ENCODE measurements around the gene ICAM1. TPM values are rescaled to one million over a fixed set of nuclear protein-coding genes. Genes with fewer than 3 reads are reported as not detected.
A peak's percentile ranks its signal among the peaks of the same experiment; 100 is the strongest.

ICAM1 gene
- total and polyA plus RNA-seq, 4 donors = 88.4 to 391 (median 185) TPM

- Histone ChIP-seq H3K4me1 (ENCODE audit: control insufficient read depth in 5 of 5, insufficient read depth in 5 of 5, low read length in 5 of 5) (peaks cover 0 to 51% (median 16%) of the 10 kb centered on the region in 5 donors), H3K36me3 (ENCODE audit: control insufficient read depth in 4 of 4, insufficient read depth in 4 of 4, low read length in 4 of 4) (peaks cover 0 to 34% (median 22%) of the 10 kb centered on the region in 4 donors), H3K27me3 (ENCODE audit: control insufficient read depth in 3 of 3, insufficient read depth in 3 of 3, low read length in 2 of 3) (no peaks in the 10 kb centered on the region), H3K4me3 (no peak overlapping the region), H3K9me3 (ENCODE audit: control insufficient read depth in 4 of 4, insufficient read depth in 3 of 4, low read length in 3 of 4) (no peaks in the 10 kb centered on the region), H3K27ac (ENCODE audit: low read depth in 1 of 2, low read length in 1 of 2) (no peak overlapping the region), H3K9ac (ENCODE audit: insufficient read depth in 1 of 2, low read length in 2 of 2) (no peak overlapping the region)
- TF ChIP-seq CTCF (IDR thresholded peaks at IDR 0.05; ENCODE audit: control extremely low read depth, extremely low read depth) = no peak
- ATAC-seq (ENCODE audit: insufficient read depth, low FRiP score) (no peak), DNase-seq (no peak)
- WGBS, 2 donors = 95 to 96% methylated on average over 23 of the region's 23 CpGs
These were observed 46.6 kb upstream of the ICAM1 start for GRCh38 chr19:10224337-10224736.

GRCh38 chr19:10226021-10226375, 44.9 kb upstream of the ICAM1 start:
- ATAC-seq (ENCODE audit: insufficient read depth, low FRiP score) = no peak
- DNase-seq = no peak
- peak overlapping the region; percentile 11 to 62 for H3K27ac ChIP-seq (ENCODE audit: low read depth in 1 of 2, low read length in 1 of 2)
- peak overlapping the region in 1 of 2 donors; percentile 85 for H3K9ac ChIP-seq (ENCODE audit: insufficient read depth in 1 of 2, low read length in 2 of 2)
- WGBS, 2 donors = 80 to 91% methylated on average over 6 of the region's 6 CpGs
- H3K9me3 ChIP-seq (ENCODE audit: control insufficient read depth in 4 of 4, insufficient read depth in 3 of 4, low read length in 3 of 4) = no peaks in the 10 kb centered on the region
- H3K27me3 ChIP-seq (ENCODE audit: control insufficient read depth in 3 of 3, insufficient read depth in 3 of 3, low read length in 2 of 3) = no peaks in the 10 kb centered on the region
- no peak for TF ChIP-seq CTCF (IDR thresholded peaks at IDR 0.05; ENCODE audit: control extremely low read depth, extremely low read depth)
- peaks cover 0 to 35% (median 24%) of the 10 kb centered on the region in 4 donors for H3K36me3 ChIP-seq (ENCODE audit: control insufficient read depth in 4 of 4, insufficient read depth in 4 of 4, low read length in 4 of 4)
- peaks cover 0 to 57% (median 19%) of the 10 kb centered on the region in 5 donors for H3K4me1 ChIP-seq (ENCODE audit: control insufficient read depth in 5 of 5, insufficient read depth in 5 of 5, low read length in 5 of 5)
- H3K4me3 ChIP-seq = no peak overlapping the region

GRCh38 chr19:10226376-10227025, 44.4 kb upstream of the ICAM1 start:
- no peaks in the 10 kb centered on the region for H3K9me3 ChIP-seq (ENCODE audit: control insufficient read depth in 4 of 4, insufficient read depth in 3 of 4, low read length in 3 of 4)
- H3K4me3 ChIP-seq = no peak overlapping the region
- WGBS, 2 donors = 61 to 63% methylated on average over 13 of the region's 13 CpGs
- ATAC-seq (ENCODE audit: insufficient read depth, low FRiP score) (peak; percentile 19), DNase-seq (peak; percentile 99 to 100 (median 100))
- no peaks in the 10 kb centered on the region for H3K27me3 ChIP-seq (ENCODE audit: control insufficient read depth in 3 of 3, insufficient read depth in 3 of 3, low read length in 2 of 3)
- peaks cover 0 to 35% (median 24%) of the 10 kb centered on the region in 4 donors for H3K36me3 ChIP-seq (ENCODE audit: control insufficient read depth in 4 of 4, insufficient read depth in 4 of 4, low read length in 4 of 4)
- H3K27ac ChIP-seq (ENCODE audit: low read depth in 1 of 2, low read length in 1 of 2) = peak overlapping the region in 1 of 2 donors; percentile 72
- peak overlapping the region in 1 of 2 donors; percentile 85 for H3K9ac ChIP-seq (ENCODE audit: insufficient read depth in 1 of 2, low read length in 2 of 2)
- no peak for TF ChIP-seq CTCF (IDR thresholded peaks at IDR 0.05; ENCODE audit: control extremely low read depth, extremely low read depth)
- H3K4me1 ChIP-seq (ENCODE audit: control insufficient read depth in 5 of 5, insufficient read depth in 5 of 5, low read length in 5 of 5) = peaks cover 0 to 56% (median 20%) of the 10 kb centered on the region in 5 donors
